WTC11 (cell line): ENCODE measurements around the gene PRSS38. TPM values are rescaled to one million over a fixed set of nuclear protein-coding genes. Genes with fewer than 3 reads are reported as not detected.

Experiments used
- ATAC-seq: fragments of 200-7000 bp; cut with Tn5 transposase; 2 replicates; pipeline ENCODE4 v1.10.0; 2021; ENCODE audit warnings: mild to moderate bottlenecking, moderate library complexity
- CTCF ChIA-PET: fragments of 300-600 bp; sonication (Branson Sonifier 250); formaldehyde crosslinking; loops from one replicate; lab custom pipeline; 2021; ENCODE audit warnings: antibody characterized with exemption; lab: Charles Lee
- POLR2A ChIA-PET: fragments of 350-600 bp; sonication (Branson Sonifier 250); formaldehyde crosslinking; loops from one replicate; lab custom pipeline; 2021; ENCODE audit warnings: antibody characterized with exemption; lab: Charles Lee
- DNase-seq: peaks from one replicate; pipeline ENCODE4 v3.0.0; 2021; ENCODE audit warnings: low spot score
- H3K27ac Mint-ChIP-seq: 2 replicates; pipeline ENCODE4 v1.8.0; 2021; ENCODE audit warnings: mixed read lengths
- H3K27me3 Mint-ChIP-seq: 2 replicates; pipeline ENCODE4 v1.8.0; 2021; ENCODE audit warnings: low read depth, mild to moderate bottlenecking, moderate library complexity, mixed read lengths
- H3K36me3 Mint-ChIP-seq: 2 replicates; pipeline ENCODE4 v1.8.0; 2021; ENCODE audit warnings: mixed read lengths
- H3K4me1 Mint-ChIP-seq: 2 replicates; pipeline ENCODE4 v1.8.0; 2022; ENCODE audit warnings: mixed read lengths
- H3K4me3 Mint-ChIP-seq: 2 replicates; pipeline ENCODE4 v1.8.0; 2021; ENCODE audit warnings: mild to moderate bottlenecking, moderate library complexity, mixed read lengths
- H3K9me3 Mint-ChIP-seq: 2 replicates; pipeline ENCODE4 v1.8.0; 2021; ENCODE audit warnings: mixed read lengths
- ATF6 ChIP-seq: sonication (generic); formaldehyde crosslinking; IDR thresholded peaks from 2 replicates; pipeline ENCODE4 v1.8.1; 2023; ENCODE audit warnings: mild to moderate bottlenecking, missing genetic modification reagents
- CBFB ChIP-seq: sonication (generic); formaldehyde crosslinking; IDR thresholded peaks from 2 replicates; pipeline ENCODE4 v1.8.1; 2022; ENCODE audit warnings: mild to moderate bottlenecking, low read depth, missing genetic modification reagents
- E2F1 ChIP-seq: sonication (generic); formaldehyde crosslinking; IDR thresholded peaks from 2 replicates; pipeline ENCODE4 v1.8.0; 2022; ENCODE audit warnings: mild to moderate bottlenecking, missing genetic modification reagents
- E2F5 ChIP-seq: sonication (generic); formaldehyde crosslinking; IDR thresholded peaks from 2 replicates; pipeline ENCODE4 v1.8.1; 2022; ENCODE audit warnings: mild to moderate bottlenecking, moderate library complexity, missing genetic modification reagents
- FOXP1 ChIP-seq: sonication (generic); formaldehyde crosslinking; IDR thresholded peaks from 2 replicates; pipeline ENCODE4 v1.8.0; 2022; ENCODE audit warnings: missing genetic modification reagents, mild to moderate bottlenecking, moderate library complexity, borderline replicate concordance
- HMGA2 ChIP-seq: fragments of 250-450 bp; sonication (Bioruptor Pico); IDR thresholded peaks from 2 replicates; pipeline ENCODE4 v1.4.0; 2021; ENCODE audit warnings: mild to moderate bottlenecking, moderate library complexity
- HMGXB4 ChIP-seq: sonication (generic); formaldehyde crosslinking; IDR thresholded peaks from 2 replicates; pipeline ENCODE4 v1.8.1; 2023; ENCODE audit warnings: mild to moderate bottlenecking, moderate library complexity, missing genetic modification reagents
- NFE2L1 ChIP-seq: sonication (generic); formaldehyde crosslinking; IDR thresholded peaks from 2 replicates; pipeline ENCODE4 v1.8.1; 2023; ENCODE audit warnings: missing genetic modification reagents
- NFYB ChIP-seq: sonication (generic); formaldehyde crosslinking; conservative IDR thresholded peaks from 2 replicates; pipeline ENCODE4 v1.8.0; 2022; ENCODE audit warnings: low read depth, missing genetic modification reagents
- RELA ChIP-seq: sonication (generic); formaldehyde crosslinking; IDR thresholded peaks from 2 replicates; pipeline ENCODE4 v1.8.1; 2022; ENCODE audit warnings: missing genetic modification reagents, mild to moderate bottlenecking, borderline replicate concordance
- STAT6 ChIP-seq: sonication (generic); formaldehyde crosslinking; conservative IDR thresholded peaks from 2 replicates; pipeline ENCODE4 v1.8.1; 2023; ENCODE audit warnings: mild to moderate bottlenecking, low read depth, missing genetic modification reagents, moderate library complexity
- TEAD1 ChIP-seq: sonication (generic); formaldehyde crosslinking; IDR thresholded peaks from 2 replicates; pipeline ENCODE4 v1.8.0; 2022; ENCODE audit warnings: mild to moderate bottlenecking, missing genetic modification reagents
- TP53 ChIP-seq: sonication (generic); formaldehyde crosslinking; IDR thresholded peaks from 2 replicates; pipeline ENCODE4 v1.8.1; 2023; ENCODE audit warnings: mild to moderate bottlenecking, missing genetic modification reagents
- ZBTB21 ChIP-seq: sonication (generic); formaldehyde crosslinking; IDR thresholded peaks from 2 replicates; pipeline ENCODE4 v1.8.1; 2023; ENCODE audit warnings: mild to moderate bottlenecking, missing genetic modification reagents, borderline replicate concordance
- ZNF219 ChIP-seq: sonication (generic); formaldehyde crosslinking; IDR thresholded peaks from 2 replicates; pipeline ENCODE4 v1.8.0; 2023; ENCODE audit warnings: missing genetic modification reagents, mild to moderate bottlenecking, borderline replicate concordance
- ZNF396 ChIP-seq: fragments of 250-450 bp; sonication (Bioruptor Pico); IDR thresholded peaks from 2 replicates; pipeline ENCODE4 v1.8.0; 2021; ENCODE audit warnings: mild to moderate bottlenecking, moderate library complexity, borderline replicate concordance
- total RNA-seq: library from RNA; stranded (reverse); gene quantifications from 3 replicates; pipeline ENCODE4 v1.2.3, GENCODE V29; 2021
- TF ChIP-seq, protein P1 (sequence below): fragments of 250-450 bp; sonication (Bioruptor Pico); IDR thresholded peaks from 2 replicates; pipeline ENCODE4 v1.9.0; 2021; ENCODE audit warnings: mild to moderate bottlenecking, borderline replicate concordance
- TF ChIP-seq, protein P2 (sequence below): sonication (generic); formaldehyde crosslinking; IDR thresholded peaks from 2 replicates; pipeline ENCODE4 v1.8.0; 2023; ENCODE audit warnings: missing genetic modification reagents, mild to moderate bottlenecking, borderline replicate concordance
- TF ChIP-seq, protein P3 (sequence below): fragments of 250-450 bp; sonication (Bioruptor Pico); IDR thresholded peaks from 2 replicates; pipeline ENCODE4 v1.9.0; 2021; ENCODE audit warnings: mild to moderate bottlenecking

Gene PRSS38
- total RNA-seq, 1 experiment from 2014 or later: not detected

DNA sequence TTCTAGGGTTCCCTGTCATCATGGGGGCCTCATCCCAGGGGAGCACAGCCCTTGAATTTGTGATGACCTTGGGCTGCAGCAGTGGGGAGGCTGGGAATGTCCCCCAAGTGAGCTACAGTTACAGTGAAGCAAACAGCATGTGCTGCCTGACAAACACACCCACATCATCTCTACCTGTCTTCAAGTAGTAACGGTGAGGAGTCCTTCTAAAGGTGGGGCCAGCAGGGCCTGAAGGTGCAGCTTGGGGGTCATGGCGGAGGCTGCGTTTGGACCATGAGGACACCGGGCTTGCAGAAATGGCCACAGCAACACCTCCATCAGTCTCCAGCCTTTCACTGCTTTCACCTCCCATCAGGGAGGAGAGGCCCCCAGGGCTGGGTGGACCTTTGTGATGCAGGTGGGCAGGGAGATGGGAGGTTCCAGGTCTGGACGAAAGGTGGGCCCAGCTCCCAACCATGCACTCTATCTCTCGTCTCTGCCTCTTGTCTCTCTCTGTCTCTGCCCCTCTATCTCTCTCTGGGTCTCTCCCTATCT is 76.5 kb downstream of the PRSS38 start:
- CTCF ChIA-PET: no interaction called here
- H3K27ac Mint-ChIP-seq: no peak overlapping the region
- no peak for TF ChIP-seq STAT6 (CRISPR knock-in tag)
- no peak for TF ChIP-seq RELA (CRISPR knock-in tag)
- TF ChIP-seq E2F1 (CRISPR knock-in tag): no peak
- TF ChIP-seq, protein P1, sequence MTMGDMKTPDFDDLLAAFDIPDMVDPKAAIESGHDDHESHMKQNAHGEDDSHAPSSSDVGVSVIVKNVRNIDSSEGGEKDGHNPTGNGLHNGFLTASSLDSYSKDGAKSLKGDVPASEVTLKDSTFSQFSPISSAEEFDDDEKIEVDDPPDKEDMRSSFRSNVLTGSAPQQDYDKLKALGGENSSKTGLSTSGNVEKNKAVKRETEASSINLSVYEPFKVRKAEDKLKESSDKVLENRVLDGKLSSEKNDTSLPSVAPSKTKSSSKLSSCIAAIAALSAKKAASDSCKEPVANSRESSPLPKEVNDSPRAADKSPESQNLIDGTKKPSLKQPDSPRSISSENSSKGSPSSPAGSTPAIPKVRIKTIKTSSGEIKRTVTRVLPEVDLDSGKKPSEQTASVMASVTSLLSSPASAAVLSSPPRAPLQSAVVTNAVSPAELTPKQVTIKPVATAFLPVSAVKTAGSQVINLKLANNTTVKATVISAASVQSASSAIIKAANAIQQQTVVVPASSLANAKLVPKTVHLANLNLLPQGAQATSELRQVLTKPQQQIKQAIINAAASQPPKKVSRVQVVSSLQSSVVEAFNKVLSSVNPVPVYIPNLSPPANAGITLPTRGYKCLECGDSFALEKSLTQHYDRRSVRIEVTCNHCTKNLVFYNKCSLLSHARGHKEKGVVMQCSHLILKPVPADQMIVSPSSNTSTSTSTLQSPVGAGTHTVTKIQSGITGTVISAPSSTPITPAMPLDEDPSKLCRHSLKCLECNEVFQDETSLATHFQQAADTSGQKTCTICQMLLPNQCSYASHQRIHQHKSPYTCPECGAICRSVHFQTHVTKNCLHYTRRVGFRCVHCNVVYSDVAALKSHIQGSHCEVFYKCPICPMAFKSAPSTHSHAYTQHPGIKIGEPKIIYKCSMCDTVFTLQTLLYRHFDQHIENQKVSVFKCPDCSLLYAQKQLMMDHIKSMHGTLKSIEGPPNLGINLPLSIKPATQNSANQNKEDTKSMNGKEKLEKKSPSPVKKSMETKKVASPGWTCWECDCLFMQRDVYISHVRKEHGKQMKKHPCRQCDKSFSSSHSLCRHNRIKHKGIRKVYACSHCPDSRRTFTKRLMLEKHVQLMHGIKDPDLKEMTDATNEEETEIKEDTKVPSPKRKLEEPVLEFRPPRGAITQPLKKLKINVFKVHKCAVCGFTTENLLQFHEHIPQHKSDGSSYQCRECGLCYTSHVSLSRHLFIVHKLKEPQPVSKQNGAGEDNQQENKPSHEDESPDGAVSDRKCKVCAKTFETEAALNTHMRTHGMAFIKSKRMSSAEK: no peak
- no peak for TF ChIP-seq TP53
- no peak for TF ChIP-seq NFE2L1
- no peak for TF ChIP-seq HMGXB4
- no peak for TF ChIP-seq ZNF396
- no peak for TF ChIP-seq E2F5 (CRISPR knock-in tag)
- TF ChIP-seq ZBTB21 (CRISPR knock-in tag): no peak
- TF ChIP-seq, protein P2, sequence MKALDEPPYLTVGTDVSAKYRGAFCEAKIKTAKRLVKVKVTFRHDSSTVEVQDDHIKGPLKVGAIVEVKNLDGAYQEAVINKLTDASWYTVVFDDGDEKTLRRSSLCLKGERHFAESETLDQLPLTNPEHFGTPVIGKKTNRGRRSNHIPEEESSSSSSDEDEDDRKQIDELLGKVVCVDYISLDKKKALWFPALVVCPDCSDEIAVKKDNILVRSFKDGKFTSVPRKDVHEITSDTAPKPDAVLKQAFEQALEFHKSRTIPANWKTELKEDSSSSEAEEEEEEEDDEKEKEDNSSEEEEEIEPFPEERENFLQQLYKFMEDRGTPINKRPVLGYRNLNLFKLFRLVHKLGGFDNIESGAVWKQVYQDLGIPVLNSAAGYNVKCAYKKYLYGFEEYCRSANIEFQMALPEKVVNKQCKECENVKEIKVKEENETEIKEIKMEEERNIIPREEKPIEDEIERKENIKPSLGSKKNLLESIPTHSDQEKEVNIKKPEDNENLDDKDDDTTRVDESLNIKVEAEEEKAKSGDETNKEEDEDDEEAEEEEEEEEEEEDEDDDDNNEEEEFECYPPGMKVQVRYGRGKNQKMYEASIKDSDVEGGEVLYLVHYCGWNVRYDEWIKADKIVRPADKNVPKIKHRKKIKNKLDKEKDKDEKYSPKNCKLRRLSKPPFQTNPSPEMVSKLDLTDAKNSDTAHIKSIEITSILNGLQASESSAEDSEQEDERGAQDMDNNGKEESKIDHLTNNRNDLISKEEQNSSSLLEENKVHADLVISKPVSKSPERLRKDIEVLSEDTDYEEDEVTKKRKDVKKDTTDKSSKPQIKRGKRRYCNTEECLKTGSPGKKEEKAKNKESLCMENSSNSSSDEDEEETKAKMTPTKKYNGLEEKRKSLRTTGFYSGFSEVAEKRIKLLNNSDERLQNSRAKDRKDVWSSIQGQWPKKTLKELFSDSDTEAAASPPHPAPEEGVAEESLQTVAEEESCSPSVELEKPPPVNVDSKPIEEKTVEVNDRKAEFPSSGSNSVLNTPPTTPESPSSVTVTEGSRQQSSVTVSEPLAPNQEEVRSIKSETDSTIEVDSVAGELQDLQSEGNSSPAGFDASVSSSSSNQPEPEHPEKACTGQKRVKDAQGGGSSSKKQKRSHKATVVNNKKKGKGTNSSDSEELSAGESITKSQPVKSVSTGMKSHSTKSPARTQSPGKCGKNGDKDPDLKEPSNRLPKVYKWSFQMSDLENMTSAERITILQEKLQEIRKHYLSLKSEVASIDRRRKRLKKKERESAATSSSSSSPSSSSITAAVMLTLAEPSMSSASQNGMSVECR (CRISPR knock-in tag): no peak
- no peak for TF ChIP-seq ATF6 (CRISPR knock-in tag)
- no peak for TF ChIP-seq HMGA2
- no peak for TF ChIP-seq FOXP1 (CRISPR knock-in tag)
- TF ChIP-seq, protein P3, sequence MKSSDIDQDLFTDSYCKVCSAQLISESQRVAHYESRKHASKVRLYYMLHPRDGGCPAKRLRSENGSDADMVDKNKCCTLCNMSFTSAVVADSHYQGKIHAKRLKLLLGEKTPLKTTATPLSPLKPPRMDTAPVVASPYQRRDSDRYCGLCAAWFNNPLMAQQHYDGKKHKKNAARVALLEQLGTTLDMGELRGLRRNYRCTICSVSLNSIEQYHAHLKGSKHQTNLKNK (CRISPR knock-in tag): no peak
- TF ChIP-seq NFYB (CRISPR knock-in tag): no peak
- TF ChIP-seq CBFB: no peak
- TF ChIP-seq TEAD1: no peak
- TF ChIP-seq ZNF219: no peak

More for the DNA sequence above, 76.5 kb downstream of the PRSS38 start:
- ATAC-seq (no peak), DNase-seq (no peak)
- Mint-ChIP-seq H3K27me3 (no peaks in the 10 kb centered on the region; the same call in 1 of the 2 replicates), H3K36me3 (no peaks in the 10 kb centered on the region), H3K9me3 (no peaks in the 10 kb centered on the region), H3K4me1 (peaks cover 9% of the 10 kb centered on the region), H3K4me3 (no peak overlapping the region)
- POLR2A ChIA-PET: no interaction called here
